H1 (cell line): ENCODE measurements around the gene TNFRSF18. TPM values are rescaled to one million over a fixed set of nuclear protein-coding genes. Genes with fewer than 3 reads are reported as not detected.

Experiments
- CTCF ChIA-PET: fragments of 300-600 bp; sonication (Branson Sonifier 250); formaldehyde crosslinking; loops from one replicate; lab custom pipeline; 2021; ENCODE audit not compliant: partially characterized antibody; lab: Charles Lee
- POLR2A ChIA-PET: fragments of 300-600 bp; sonication (Branson Sonifier 250); formaldehyde crosslinking; loops from one replicate; lab custom pipeline; 2021; ENCODE audit warnings: inconsistent platforms; ENCODE audit not compliant: partially characterized antibody; lab: Charles Lee
- DNase-seq, 2 experiments: peaks; one replicate each; pipeline versions ENCODE4 v3.0.0 to v3.0.0-alpha.2; 2010 to 2022; ENCODE audit warnings: low spot score in 2 of 2, low read depth in 1 of 2, mixed read lengths in 1 of 2
- FAIRE-seq: peaks from 2 replicates; lab custom pipeline; 2011; peaks lifted over from hg19 to GRCh38; lab: Jason Lieb, UNC
- H2AFZ ChIP-seq: 2 replicates; pipeline ENCODE4 v1.8.1; 2012; ENCODE audit warnings: low read length, inconsistent platforms
- H2AK5ac ChIP-seq: 2 replicates; pipeline ENCODE4 v1.6.1; 2013; ENCODE audit warnings: low read depth, low read length
- H2BK120ac ChIP-seq: replicated peaks from 2 replicates; pipeline ENCODE3; 2013; ENCODE audit warnings: low read depth, low read length, inconsistent platforms
- H2BK12ac ChIP-seq: 2 replicates; pipeline ENCODE4 v1.6.1; 2013; ENCODE audit warnings: low read depth, low read length
- H2BK15ac ChIP-seq: 2 replicates; pipeline ENCODE4 v1.6.1; 2013; ENCODE audit warnings: low read length
- H2BK20ac ChIP-seq: 2 replicates; pipeline ENCODE4 v1.6.1; 2013; ENCODE audit warnings: low read length
- H2BK5ac ChIP-seq: 2 replicates; pipeline ENCODE4 v1.6.1; 2013; ENCODE audit warnings: low read depth, low read length
- H3K14ac ChIP-seq: 2 replicates; pipeline ENCODE4 v1.6.1; 2013; ENCODE audit warnings: inconsistent platforms; ENCODE audit not compliant: insufficient read length
- H3K18ac ChIP-seq: 2 replicates; pipeline ENCODE4 v1.6.1; 2013; ENCODE audit warnings: low read length; ENCODE audit errors: extremely low read depth
- H3K23ac ChIP-seq: 2 replicates; pipeline ENCODE4 v1.6.1; 2013; ENCODE audit warnings: inconsistent platforms; ENCODE audit not compliant: insufficient read length
- H3K23me2 ChIP-seq: 2 replicates; pipeline ENCODE4 v1.6.1; 2013; ENCODE audit warnings: low read depth, low read length
- H3K27ac ChIP-seq: 2 replicates; pipeline ENCODE4 v1.6.1; 2011; ENCODE audit warnings: low read depth, low read length, inconsistent platforms
- H3K27me3 ChIP-seq, 4 experiments: replicated peaks in 1 of 4; 1 replicate in 1 of 4; 2 replicates in 3 of 4; pipeline versions ENCODE4 v1.6.1 to v1.8.1; 2011 to 2013; ENCODE audit warnings: low read length in 3 of 4, mild to moderate bottlenecking in 3 of 4, inconsistent platforms in 2 of 4, mixed read lengths in 2 of 4, moderate library complexity in 1 of 4; ENCODE audit not compliant: control insufficient read depth in 3 of 4, insufficient read depth in 3 of 4; ENCODE audit errors: extremely low read depth in 1 of 4
- H3K36me3 ChIP-seq, 4 experiments: 2 replicates each; pipeline versions ENCODE4 v1.6.1 to v1.8.1; 2011 to 2013; ENCODE audit warnings: mild to moderate bottlenecking in 4 of 4, low read length in 3 of 4, moderate library complexity in 2 of 4, control low read depth in 1 of 4, inconsistent platforms in 1 of 4; ENCODE audit not compliant: insufficient read depth in 4 of 4, control insufficient read depth in 2 of 4
- H3K4ac ChIP-seq: replicated peaks from 2 replicates; pipeline ENCODE3; 2013; ENCODE audit warnings: low read length, low read depth, mixed read lengths, inconsistent platforms; ENCODE audit not compliant: insufficient read length
- H3K4me1 ChIP-seq, 4 experiments: replicated peaks in 1 of 4; 1 replicate in 1 of 4; 2 replicates in 3 of 4; pipeline versions ENCODE4 v1.6.1 to v1.8.1; 2011 to 2013; ENCODE audit warnings: low read length in 3 of 4, inconsistent platforms in 2 of 4, mixed read lengths in 1 of 4; ENCODE audit not compliant: insufficient read depth in 4 of 4, control insufficient read depth in 3 of 4
- H3K4me2 ChIP-seq, 2 experiments: 2 replicates each; pipeline versions ENCODE4 v1.6.1 to v1.8.1; 2011 to 2013; ENCODE audit warnings: low read depth in 2 of 2, low read length in 2 of 2, control low read depth in 1 of 2, inconsistent platforms in 1 of 2, mild to moderate bottlenecking in 1 of 2; ENCODE audit not compliant: insufficient read depth in 1 of 2
- H3K4me3 ChIP-seq, 4 experiments: fragments of 200-600, 300-600 bp in 1 of 4; sonication (generic), shearing (Covaris generic), sonication (Bioruptor Twin) in 1 of 4; 2 replicates each; pipeline versions ENCODE4 v1.5.1 to v1.8.1; 2011 to 2016; ENCODE audit warnings: low read length in 4 of 4, low read depth in 3 of 4, control low read depth in 2 of 4, inconsistent platforms in 2 of 4, mild to moderate bottlenecking in 2 of 4, mixed read lengths in 1 of 4, moderate library complexity in 1 of 4; ENCODE audit not compliant: insufficient read depth in 2 of 4; ENCODE audit errors: extremely low read depth in 1 of 4
- H3K56ac ChIP-seq: replicated peaks from 2 replicates; pipeline ENCODE3; 2013; ENCODE audit warnings: low read depth, mild to moderate bottlenecking, mixed read lengths, low read length, inconsistent platforms; ENCODE audit not compliant: insufficient read length
- H3K79me1 ChIP-seq: 2 replicates; pipeline ENCODE4 v1.6.1; 2013; ENCODE audit warnings: low read depth, low read length, control low read depth
- H3K79me2 ChIP-seq, 2 experiments: 2 replicates each; pipeline versions ENCODE4 v1.6.1 to v1.8.1; 2012 to 2013; ENCODE audit warnings: low read length in 2 of 2, mild to moderate bottlenecking in 2 of 2, inconsistent platforms in 1 of 2; ENCODE audit not compliant: insufficient read depth in 2 of 2, control insufficient read depth in 1 of 2
- H3K9ac ChIP-seq, 4 experiments: replicated peaks in 1 of 4; 1 replicate in 1 of 4; 2 replicates in 3 of 4; pipeline versions ENCODE4 v1.6.1 to v1.8.1; 2011 to 2013; ENCODE audit warnings: low read depth in 3 of 4, low read length in 3 of 4, control low read depth in 2 of 4, mild to moderate bottlenecking in 2 of 4, moderate library complexity in 2 of 4, inconsistent platforms in 1 of 4; ENCODE audit errors: extremely low read depth in 1 of 4
- H3K9me3 ChIP-seq, 2 experiments: 2 replicates each; pipeline versions ENCODE4 v1.6.1 to v1.8.1; 2012 to 2013; ENCODE audit warnings: mild to moderate bottlenecking in 2 of 2, moderate library complexity in 2 of 2, control low read depth in 1 of 2, inconsistent platforms in 1 of 2, low read depth in 1 of 2, low read length in 1 of 2, mixed read lengths in 1 of 2; ENCODE audit not compliant: insufficient read depth in 2 of 2
- H4K20me1 ChIP-seq, 2 experiments: replicated peaks in 1 of 2; 2 replicates each; pipeline versions ENCODE3 to v1.8.1; 2011 to 2013; ENCODE audit warnings: inconsistent platforms in 2 of 2, low read length in 2 of 2, mild to moderate bottlenecking in 1 of 2; ENCODE audit not compliant: insufficient read depth in 2 of 2, control insufficient read depth in 1 of 2
- H4K5ac ChIP-seq: 2 replicates; pipeline ENCODE4 v1.6.1; 2013; ENCODE audit warnings: low read length, low read depth, mixed read lengths, inconsistent platforms; ENCODE audit not compliant: insufficient read length
- H4K8ac ChIP-seq: 2 replicates; pipeline ENCODE4 v1.8.0; 2013; ENCODE audit warnings: mild to moderate bottlenecking, moderate library complexity, low read length, inconsistent platforms; ENCODE audit not compliant: insufficient read depth; ENCODE audit errors: extremely low read depth
- H4K91ac ChIP-seq: replicated peaks from 2 replicates; pipeline ENCODE3; 2013; ENCODE audit warnings: low read length, mixed read lengths, inconsistent platforms; ENCODE audit not compliant: insufficient read length
- BCL11A ChIP-seq, 2 experiments: IDR thresholded peaks; one replicate each; pipeline ENCODE4 v1.6.1; 2011; ENCODE audit warnings: low read depth in 2 of 2, low read length in 2 of 2, mild to moderate bottlenecking in 2 of 2
- CREB1 ChIP-seq: IDR thresholded peaks from 2 replicates; pipeline ENCODE4 v1.6.1; 2012; ENCODE audit warnings: inconsistent platforms
- EZH2 ChIP-seq: fragments of 200-600 bp; sonication (generic); IDR thresholded peaks from 2 replicates; pipeline ENCODE4 v1.7.1; 2012; ENCODE audit warnings: low read depth, mild to moderate bottlenecking, moderate library complexity, low read length, inconsistent platforms; ENCODE audit not compliant: severe bottlenecking
- NRF1 ChIP-seq: IDR thresholded peaks from 2 replicates; pipeline ENCODE4 v1.6.1; 2011; ENCODE audit warnings: mild to moderate bottlenecking, low read depth, low read length, improper control_type of control experiment
- PHF8 ChIP-seq: fragments of 200-600 bp; sonication (generic); conservative IDR thresholded peaks from 2 replicates; pipeline ENCODE4 v1.7.1; 2012; ENCODE audit warnings: low read depth, mild to moderate bottlenecking, inconsistent platforms, low read length, moderate library complexity
- SIRT6 ChIP-seq: IDR thresholded peaks from one replicate; pipeline ENCODE4 v1.7.1; 2012; ENCODE audit warnings: low read length, inconsistent platforms
- TCF12 ChIP-seq: IDR thresholded peaks from 2 replicates; pipeline ENCODE4 v1.6.1; 2011; ENCODE audit warnings: low read depth, mild to moderate bottlenecking, low read length
- WGBS, 2 experiments: shearing (Covaris generic) in 1 of 2; methylation state at CpG; one replicate each; pipeline versions ENCODE4 v1.1.6 to v1.1.7; 2013 to 2015; ENCODE audit warnings: low lambda C conversion rate in 2 of 2, mixed read lengths in 2 of 2, inconsistent platforms in 1 of 2, low coverage in 1 of 2, missing lambda C conversion rate in 1 of 2; ENCODE audit not compliant: insufficient replicate concordance in 2 of 2, insufficient coverage in 1 of 2, insufficient read length in 1 of 2; ENCODE audit errors: extremely low coverage in 1 of 2, missing lambda C conversion rate in 1 of 2; 5-methylcytosine and 5-hydroxymethylcytosine counted together
- polyA plus RNA-seq, 7 experiments: library from polyadenylated mRNA; depleted of rRNA in 3 of 7; stranded (reverse) in 5 of 7; unstranded in 2 of 7; fragments of >200 nt in 5 of 7; fragments of 200-250 nt in 2 of 7; gene quantifications; 1 replicate in 5 of 7; 2 replicates in 1 of 7; 4 replicates in 1 of 7; pipeline versions ENCODE4 v1.2.1 to v1.2.3, GENCODE V29; 2011 to 2013; ENCODE audit warnings: missing spikeins in 2 of 7, mixed read lengths in 2 of 7
- total RNA-seq: library from RNA; stranded (reverse); fragmentation: NEBNext Ultra II Directional; extraction: Animal tissue kit (Norgen Biotek cat#: 25700); gene quantifications from 2 replicates; pipeline ENCODE4 v1.2.1, GENCODE V29; 2021
- TF ChIP-seq, protein P1 (sequence below): IDR thresholded peaks from 2 replicates; pipeline ENCODE4 v1.6.1; 2011; ENCODE audit warnings: low read depth, mild to moderate bottlenecking, low read length; ENCODE audit not compliant: insufficient read depth

The TNFRSF18 gene
- total and polyA plus RNA-seq, 2 of the 8 experiments (the other 6 are each of a cell fraction or from before 2014, with no cell fraction given), result 1.5 to 2.5 TPM

DNA sequence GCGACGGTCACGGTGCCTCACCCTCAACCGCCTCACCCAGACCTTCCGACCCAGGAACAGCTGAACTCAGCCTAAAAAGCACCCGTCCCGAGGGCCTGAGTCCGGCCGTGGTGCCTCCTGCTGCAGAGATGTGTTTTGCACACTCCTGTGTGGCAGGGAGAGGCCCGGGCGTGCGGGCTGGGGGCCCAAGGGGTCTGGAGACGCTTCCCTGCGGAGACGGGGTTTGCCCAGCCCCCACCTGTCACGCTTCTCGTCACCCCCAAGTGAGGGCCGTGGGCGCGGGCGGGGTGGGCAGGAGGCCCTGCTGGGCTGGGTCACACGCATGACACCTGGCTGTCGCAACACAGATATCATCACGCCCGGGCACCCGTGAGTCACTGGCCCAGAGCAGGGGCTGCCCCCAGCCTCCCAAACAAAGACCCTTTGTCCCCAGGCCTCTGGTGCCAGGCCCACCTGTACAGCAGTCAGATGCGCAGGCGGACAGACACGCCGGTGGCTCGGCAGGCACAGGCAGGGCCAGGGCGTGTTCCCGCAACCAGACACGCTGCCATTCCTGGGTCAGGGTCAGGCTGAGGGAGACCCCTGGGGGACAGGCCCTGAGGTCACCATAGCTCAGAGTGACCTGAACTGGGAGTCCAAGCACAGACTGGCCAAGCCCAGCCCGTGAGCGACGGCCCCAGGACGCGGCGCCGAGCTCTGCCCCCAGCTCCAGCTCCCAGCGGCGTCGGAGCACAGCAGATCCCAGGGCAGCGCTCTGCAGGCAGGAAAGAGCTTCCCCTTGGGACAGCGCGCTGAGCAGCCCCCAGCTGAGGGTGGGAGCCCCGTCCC lies 31.7 kb upstream of the TNFRSF18 start:
- H3K4me2 ChIP-seq, result no peak overlapping the region
- DNase-seq, result no peak
- H3K27me3 ChIP-seq, result no peaks in the 10 kb centered on the region; a peak in 2 of 7 replicates
- WGBS, 2 experiments, result 89% methylated on average over 45 of the region's 48 CpGs; no CpG with 5 or more reads in 1 of the 2 experiments
- ChIA-PET CTCF (interaction anchor here (0.8 to 1.6 kb wide), 7 partner anchors 10 to 116 kb away, joined by 3 to 5 read pairs (median 3); no protein-coding TSS in a partner anchor), POLR2A (interaction anchor here (0.6 to 1.6 kb wide), 6 partner anchors 9 to 131 kb away, joined by 3 to 5 read pairs (median 3); partner anchors contain the start of gene C1QTNF12)
- H2BK15ac ChIP-seq, result no peak overlapping the region
- no peak overlapping the region for H2BK5ac ChIP-seq
- H4K5ac ChIP-seq, result no peak overlapping the region
- H3K36me3 ChIP-seq, result peaks cover 0 to 3% (median 0%) of the 10 kb centered on the region in 4 experiments; a peak in 1 of 8 replicates
- H3K23me2 ChIP-seq, result no peaks in the 10 kb centered on the region; the same call in 1 of the 2 replicates
- no peak overlapping the region for H2AK5ac ChIP-seq
- H3K27ac ChIP-seq, result no peak overlapping the region
- H3K4ac ChIP-seq, result no peak overlapping the region
- H2BK120ac ChIP-seq, result no peak overlapping the region
- H3K23ac ChIP-seq, result no peak overlapping the region
- no peak overlapping the region for H2AFZ ChIP-seq
- peaks cover 14% of the 10 kb centered on the region for H3K79me1 ChIP-seq
- peak overlapping the region; percentile 79 for H4K8ac ChIP-seq
- no peak overlapping the region for H3K18ac ChIP-seq
- H4K20me1 ChIP-seq, result peaks cover 2 to 15% of the 10 kb centered on the region in 2 experiments
- no peak for FAIRE-seq
- H4K91ac ChIP-seq, result no peak overlapping the region
- H3K4me3 ChIP-seq, result no peak overlapping the region
- H3K79me2 ChIP-seq, result peaks cover 0 to 6% of the 10 kb centered on the region in 2 experiments; a peak in 1 of 4 replicates
- H3K9me3 ChIP-seq, result peaks cover 0 to 3% of the 10 kb centered on the region in 2 experiments; a peak in 2 of 4 replicates
- H3K9ac ChIP-seq, result peak overlapping the region in 1 of 4 experiments; percentile 20; a peak in 3 of 7 replicates
- H2BK12ac ChIP-seq, result no peak overlapping the region; the same call in 1 of the 2 replicates
- no peak overlapping the region for H2BK20ac ChIP-seq
- peaks cover 0 to 6% (median 3%) of the 10 kb centered on the region in 4 experiments; a peak in 2 of 7 replicates for H3K4me1 ChIP-seq
- H3K56ac ChIP-seq, result no peak overlapping the region
- H3K14ac ChIP-seq, result no peak overlapping the region
- TF ChIP-seq TCF12 (no peak), NRF1 (no peak), CREB1 (no peak), BCL11A (IDR thresholded peaks at IDR 0.05; ENCODE audit: low read depth in 2 of 2, low read length in 2 of 2) (no peak), PHF8 (no peak), SIRT6 (no peak), EZH2 (no peak)
- TF ChIP-seq, protein P1, sequence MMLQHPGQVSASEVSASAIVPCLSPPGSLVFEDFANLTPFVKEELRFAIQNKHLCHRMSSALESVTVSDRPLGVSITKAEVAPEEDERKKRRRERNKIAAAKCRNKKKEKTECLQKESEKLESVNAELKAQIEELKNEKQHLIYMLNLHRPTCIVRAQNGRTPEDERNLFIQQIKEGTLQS, result no peak
